CD4-positive, alpha-beta T cell (primary cell): ENCODE data around the gene MAPK7. TPM values are rescaled to one million over a fixed set of nuclear protein-coding genes. Genes with fewer than 3 reads are reported as not detected.

Source experiments
- ATAC-seq: fragments of 200-7000 bp; cut with Tn5 transposase; one replicate; pipeline ENCODE4 v1.10.0; 2022; ENCODE audit warnings: mild to moderate bottlenecking; ENCODE audit not compliant: poor library complexity
- CTCF ChIA-PET: fragments of 350-600 bp; sonication (Branson Sonifier 250); formaldehyde crosslinking; loops from one replicate; lab custom pipeline; 2021; ENCODE audit warnings: antibody characterized with exemption, inconsistent platforms; lab: Charles Lee
- POLR2A ChIA-PET: fragments of 350-600 bp; sonication (Branson Sonifier 250); formaldehyde crosslinking; loops from one replicate; lab custom pipeline; 2021; ENCODE audit warnings: antibody characterized with exemption, inconsistent platforms; lab: Charles Lee
- DNase-seq, 14 experiments: peaks; one replicate each; pipeline ENCODE4 v3.0.0-alpha.2; 2013 to 2020; ENCODE audit warnings: mixed read lengths in 2 of 14
- H3K27ac ChIP-seq, 2 donors: one replicate each; pipeline versions ENCODE4 v1.5.1 to v1.7.0; 2013; ENCODE audit warnings: low read length in 2 of 2, low read depth in 1 of 2, mild to moderate bottlenecking in 1 of 2
- H3K27me3 ChIP-seq, 2 experiments: 1 replicate in 1 of 2; 2 replicates in 1 of 2; pipeline versions ENCODE4 v1.6.1 to v1.7.0; 2013; ENCODE audit warnings: low read length in 2 of 2, control low read depth in 1 of 2, mild to moderate bottlenecking in 1 of 2, moderate library complexity in 1 of 2; ENCODE audit not compliant: insufficient read depth in 2 of 2, control insufficient read depth in 1 of 2
- H3K36me3 ChIP-seq: one replicate; pipeline ENCODE4 v1.6.1; 2013; ENCODE audit warnings: low read length, control low read depth; ENCODE audit not compliant: insufficient read depth
- H3K4me1 ChIP-seq: one replicate; pipeline ENCODE4 v1.6.1; 2013; ENCODE audit warnings: low read length, control low read depth; ENCODE audit not compliant: insufficient read depth
- H3K4me3 ChIP-seq: one replicate; pipeline ENCODE4 v1.5.1; 2013; ENCODE audit warnings: mild to moderate bottlenecking, low read length, moderate library complexity
- H3K9me3 ChIP-seq, 2 experiments: 1 replicate in 1 of 2; 2 replicates in 1 of 2; pipeline versions ENCODE4 v1.6.1 to v1.7.0; 2013; ENCODE audit warnings: low read length in 2 of 2, mild to moderate bottlenecking in 2 of 2, control low read depth in 1 of 2, moderate library complexity in 1 of 2; ENCODE audit not compliant: control insufficient read depth in 1 of 2, insufficient read depth in 1 of 2
- H3K27ac Mint-ChIP-seq: one replicate; pipeline ENCODE4 v1.8.0; 2020; ENCODE audit warnings: mixed read lengths
- H3K27me3 Mint-ChIP-seq: one replicate; pipeline ENCODE4 v1.8.0; 2021; ENCODE audit warnings: mixed read lengths
- H3K36me3 Mint-ChIP-seq: one replicate; pipeline ENCODE4 v1.8.0; 2021; ENCODE audit warnings: low read depth, mixed read lengths
- H3K4me1 Mint-ChIP-seq: one replicate; pipeline ENCODE4 v1.8.0; 2021; ENCODE audit warnings: low read depth, mixed read lengths
- H3K4me3 Mint-ChIP-seq: one replicate; pipeline ENCODE4 v1.8.0; 2020; ENCODE audit warnings: mild to moderate bottlenecking, mixed read lengths
- H3K9me3 Mint-ChIP-seq: one replicate; pipeline ENCODE4 v1.8.0; 2020; ENCODE audit warnings: mixed read lengths
- intact Hi-C, 2 experiments: fragments of 100-400 bp; cut with DNase I in 1 of 2; cut with micrococcal nuclease in 1 of 2; formaldehyde crosslinking; loops; one replicate each; pipeline versions ENCODE4 v1.15.1 to v1.9.0; 2023 to 2025; cut with DNase I, micrococcal nuclease
- total RNA-seq, 174 experiments: library from RNA in 2 of 174; stranded (reverse) in 2 of 174; gene quantifications; one replicate each; pipeline ENCODE4 v1.2.3 and lab custom pipeline; 2021 to 2026
- TF ChIP-seq, protein P1 (sequence below): fragments of 200-600 bp; IDR thresholded peaks from one replicate; pipeline ENCODE4 v1.8.0; 2022; ENCODE audit warnings: antibody characterized with exemption, mild to moderate bottlenecking

The MAPK7 gene
- total RNA-seq, 2 experiments from 2014 or later, result 15.2 to 17.3 TPM

DNA sequence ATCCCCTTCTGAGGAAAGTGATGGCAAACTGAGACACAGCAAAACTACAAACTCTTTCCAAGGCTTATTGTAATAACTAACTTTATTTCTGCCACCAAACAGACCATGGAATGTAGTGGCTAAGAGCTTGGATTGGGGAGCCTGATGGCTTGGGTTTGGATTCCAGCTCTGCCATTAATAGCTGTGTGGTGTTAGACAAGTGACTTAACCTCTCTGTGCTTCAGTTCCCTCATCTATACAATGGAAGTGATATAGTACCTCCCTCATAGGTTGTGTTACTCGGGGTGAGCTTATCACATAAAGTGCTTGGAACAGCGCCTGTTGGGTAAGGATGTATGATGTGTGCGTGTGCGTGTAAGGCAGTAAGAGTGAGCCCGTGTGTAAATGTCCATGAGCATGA is 26.8 kb downstream of the MAPK7 start:
- Histone ChIP-seq H3K4me1 (no peaks in the 10 kb centered on the region), H3K9me3 (no peaks in the 10 kb centered on the region), H3K4me3 (no peak overlapping the region), H3K27me3 (no peaks in the 10 kb centered on the region), H3K27ac (no peak overlapping the region), H3K36me3 (no peaks in the 10 kb centered on the region)
- ChIA-PET POLR2A (no interaction called here), CTCF (no interaction called here)
- Mint-ChIP-seq H3K36me3 (no peaks in the 10 kb centered on the region), H3K27me3 (no peaks in the 10 kb centered on the region), H3K9me3 (no peaks in the 10 kb centered on the region), H3K4me1 (no peaks in the 10 kb centered on the region), H3K27ac (no peak overlapping the region), H3K4me3 (no peak overlapping the region)
- no peak for ATAC-seq
- TF ChIP-seq, protein P1, sequence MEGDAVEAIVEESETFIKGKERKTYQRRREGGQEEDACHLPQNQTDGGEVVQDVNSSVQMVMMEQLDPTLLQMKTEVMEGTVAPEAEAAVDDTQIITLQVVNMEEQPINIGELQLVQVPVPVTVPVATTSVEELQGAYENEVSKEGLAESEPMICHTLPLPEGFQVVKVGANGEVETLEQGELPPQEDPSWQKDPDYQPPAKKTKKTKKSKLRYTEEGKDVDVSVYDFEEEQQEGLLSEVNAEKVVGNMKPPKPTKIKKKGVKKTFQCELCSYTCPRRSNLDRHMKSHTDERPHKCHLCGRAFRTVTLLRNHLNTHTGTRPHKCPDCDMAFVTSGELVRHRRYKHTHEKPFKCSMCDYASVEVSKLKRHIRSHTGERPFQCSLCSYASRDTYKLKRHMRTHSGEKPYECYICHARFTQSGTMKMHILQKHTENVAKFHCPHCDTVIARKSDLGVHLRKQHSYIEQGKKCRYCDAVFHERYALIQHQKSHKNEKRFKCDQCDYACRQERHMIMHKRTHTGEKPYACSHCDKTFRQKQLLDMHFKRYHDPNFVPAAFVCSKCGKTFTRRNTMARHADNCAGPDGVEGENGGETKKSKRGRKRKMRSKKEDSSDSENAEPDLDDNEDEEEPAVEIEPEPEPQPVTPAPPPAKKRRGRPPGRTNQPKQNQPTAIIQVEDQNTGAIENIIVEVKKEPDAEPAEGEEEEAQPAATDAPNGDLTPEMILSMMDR, result no peak
- intact Hi-C loops, result no loop called here
- DNase-seq, result no peak

DNA sequence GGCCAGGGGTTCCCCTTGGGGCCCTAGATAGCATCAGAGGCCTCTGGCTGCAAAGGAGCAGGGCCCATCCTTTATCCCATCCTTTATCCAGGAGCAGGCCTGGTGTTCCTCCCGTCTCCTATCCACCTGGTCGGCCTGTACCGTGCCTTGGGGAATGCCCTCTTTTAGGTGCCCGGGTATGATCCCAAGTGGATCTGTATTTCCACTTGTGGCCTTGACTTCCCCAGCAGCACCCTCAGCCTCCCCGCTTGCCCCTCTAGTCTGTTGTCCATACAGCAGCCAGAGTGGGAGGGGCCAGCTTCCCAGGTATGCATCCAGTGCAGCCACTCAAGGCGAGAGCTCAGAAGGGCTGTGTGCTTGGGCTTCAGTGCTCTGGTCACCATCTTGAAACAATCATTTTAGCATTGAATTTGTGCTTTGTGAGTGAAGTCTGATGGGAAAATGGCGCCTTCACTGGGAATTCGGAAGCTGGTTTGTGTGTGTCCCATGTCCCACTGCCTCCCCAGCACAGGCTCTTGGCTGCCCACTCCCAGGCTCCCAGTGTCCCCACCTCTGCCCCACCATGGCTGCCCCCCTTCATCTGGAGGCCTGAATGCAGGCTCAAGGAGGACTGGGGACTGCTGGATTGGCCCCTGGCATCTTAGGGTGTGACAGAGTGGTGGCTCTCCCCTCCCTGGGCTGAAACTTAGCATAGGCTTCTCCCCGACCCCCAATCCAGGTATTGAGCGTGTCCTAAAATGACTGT is 29.5 kb downstream of the MAPK7 start:
- intact Hi-C loops, result no loop called here
- H3K4me1 Mint-ChIP-seq, result no peaks in the 10 kb centered on the region
- ChIA-PET POLR2A (no interaction called here), CTCF (no interaction called here)
- no peaks in the 10 kb centered on the region for H3K9me3 Mint-ChIP-seq
- Histone ChIP-seq H3K4me3 (no peak overlapping the region), H3K9me3 (no peaks in the 10 kb centered on the region), H3K4me1 (no peaks in the 10 kb centered on the region), H3K27ac (no peak overlapping the region), H3K27me3 (no peaks in the 10 kb centered on the region), H3K36me3 (no peaks in the 10 kb centered on the region)
- H3K27me3 Mint-ChIP-seq, result no peaks in the 10 kb centered on the region
- TF ChIP-seq, protein P1, result no peak
- ATAC-seq (no peak), DNase-seq (no peak)
- H3K27ac Mint-ChIP-seq, result no peak overlapping the region
- H3K36me3 Mint-ChIP-seq, result no peaks in the 10 kb centered on the region
- H3K4me3 Mint-ChIP-seq, result no peak overlapping the region

DNA sequence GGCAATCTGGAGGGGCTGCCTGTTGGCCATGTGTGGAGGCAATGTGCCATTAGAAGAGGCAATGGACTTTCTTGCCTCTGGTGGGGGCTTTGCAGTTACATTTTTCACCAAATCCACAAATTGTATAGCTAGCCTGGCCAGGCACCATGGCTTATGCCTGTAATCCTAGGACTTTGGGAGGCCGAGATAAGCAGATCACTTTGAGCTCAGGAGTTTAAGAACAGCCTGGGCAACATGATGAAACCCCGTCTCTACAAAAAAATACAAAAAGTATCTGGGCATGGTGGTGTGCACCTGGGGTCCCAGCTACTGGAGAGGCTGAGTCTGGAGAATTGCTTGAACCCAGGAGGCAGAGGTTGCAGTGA is 30.0 kb downstream of the MAPK7 start:
- ATAC-seq (no peak), DNase-seq (no peak)
- TF ChIP-seq, protein P1, result no peak
- no peaks in the 10 kb centered on the region for H3K9me3 Mint-ChIP-seq
- Histone ChIP-seq H3K9me3 (no peaks in the 10 kb centered on the region), H3K4me3 (no peak overlapping the region), H3K27me3 (no peaks in the 10 kb centered on the region), H3K4me1 (no peaks in the 10 kb centered on the region), H3K27ac (no peak overlapping the region), H3K36me3 (no peaks in the 10 kb centered on the region)
- ChIA-PET POLR2A (no interaction called here), CTCF (no interaction called here)
- H3K36me3 Mint-ChIP-seq, result no peaks in the 10 kb centered on the region
- H3K4me3 Mint-ChIP-seq, result no peak overlapping the region
- intact Hi-C loops, result no loop called here
- no peaks in the 10 kb centered on the region for H3K4me1 Mint-ChIP-seq
- no peaks in the 10 kb centered on the region for H3K27me3 Mint-ChIP-seq
- H3K27ac Mint-ChIP-seq, result no peak overlapping the region
